DOHH2 (cell line): ENCODE data around the gene ORAI2.
"Not testable (repeated sequence)": the region's sequence is repeated elsewhere in the genome, so short reads cannot be mapped to it uniquely, and the experiment has no call there.

ENCODE experiments used
- H3F3A ChIP-seq: fragments of 200-600 bp; sonication (generic), shearing (Covaris generic); 2 replicates; pipeline ENCODE4 v1.6.0; 2016; ENCODE audit warnings: antibody characterized with exemption, mild to moderate bottlenecking; ENCODE audit not compliant: control insufficient read depth, insufficient read depth
- H3K27ac ChIP-seq: fragments of 200-600 bp; sonication (generic); 2 replicates; pipeline ENCODE4 v1.5.1; 2014; ENCODE audit warnings: low read depth, mild to moderate bottlenecking, low read length, moderate library complexity
- H3K27me3 ChIP-seq: fragments of 200-600 bp; sonication (generic); 2 replicates; pipeline ENCODE4 v1.6.1; 2014; ENCODE audit warnings: mild to moderate bottlenecking, low read length, mixed read lengths; ENCODE audit not compliant: control insufficient read depth
- H3K36me3 ChIP-seq: fragments of 200-600 bp; sonication (generic); 2 replicates; pipeline ENCODE4 v1.6.1; 2014; ENCODE audit warnings: mild to moderate bottlenecking, low read length, moderate library complexity, mixed read lengths; ENCODE audit not compliant: control insufficient read depth
- H3K4me1 ChIP-seq: fragments of 200-600 bp; sonication (generic); 2 replicates; pipeline ENCODE4 v1.6.1; 2014; ENCODE audit warnings: mild to moderate bottlenecking, low read length, mixed read lengths; ENCODE audit not compliant: control insufficient read depth
- H3K4me2 ChIP-seq: fragments of 200-600 bp; sonication (generic); 2 replicates; pipeline ENCODE4 v1.6.0; 2014; ENCODE audit warnings: mild to moderate bottlenecking, low read length, moderate library complexity
- H3K4me3 ChIP-seq: fragments of 200-600 bp; sonication (generic); 2 replicates; pipeline ENCODE4 v1.5.1; 2014; ENCODE audit warnings: mild to moderate bottlenecking, low read length, mixed read lengths
- H3K79me2 ChIP-seq: fragments of 200-600 bp; sonication (generic); 2 replicates; pipeline ENCODE4 v1.6.1; 2014; ENCODE audit warnings: mild to moderate bottlenecking, low read length, mixed read lengths; ENCODE audit not compliant: control insufficient read depth
- H3K9me2 ChIP-seq: fragments of 200-600 bp; sonication (generic); replicated peaks from 2 replicates; pipeline ENCODE4 v1.6.1; 2014; ENCODE audit warnings: mild to moderate bottlenecking, low read length, mixed read lengths; ENCODE audit not compliant: control insufficient read depth
- H3K9me3 ChIP-seq: fragments of 200-600 bp; sonication (generic); 2 replicates; pipeline ENCODE4 v1.6.1; 2014; ENCODE audit warnings: antibody characterized with exemption, low read length, mixed read lengths; ENCODE audit not compliant: control insufficient read depth, insufficient read depth
- H4K20me1 ChIP-seq: fragments of 200-600 bp; sonication (generic); 2 replicates; pipeline ENCODE4 v1.6.0; 2014; ENCODE audit warnings: low read depth, mild to moderate bottlenecking, antibody characterized with exemption, low read length, moderate library complexity; ENCODE audit not compliant: control insufficient read depth, insufficient read depth

Gene ORAI2

DNA sequence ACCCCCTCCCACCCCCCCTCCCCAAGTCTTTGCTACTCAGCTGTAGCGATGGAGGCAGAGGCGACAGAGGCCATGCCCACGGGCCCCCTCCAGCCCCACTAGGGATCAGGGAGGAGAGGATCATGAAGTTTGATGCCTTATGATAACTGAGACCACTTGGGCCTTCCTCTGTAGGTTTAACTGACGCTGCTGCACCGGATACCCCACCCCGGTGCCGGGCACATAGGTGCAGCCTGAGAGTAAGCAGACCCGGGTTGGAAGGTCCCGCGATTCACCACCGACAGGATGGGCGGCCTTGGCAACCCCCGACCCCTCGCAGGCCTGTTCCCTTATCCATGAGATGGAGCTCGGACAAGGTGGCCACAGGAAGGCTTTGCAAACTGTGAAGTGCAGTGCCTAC lies 60.7 kb downstream of the ORAI2 start:
- H3K79me2 ChIP-seq, H3K27me3 ChIP-seq, H4K20me1 ChIP-seq, H3K36me3 ChIP-seq, H3K9me3 ChIP-seq, H3K4me3 ChIP-seq, H3K27ac ChIP-seq, H3F3A ChIP-seq, H3K4me1 ChIP-seq, H3K9me2 ChIP-seq, H3K4me2 ChIP-seq: not testable (repeated sequence)

DNA sequence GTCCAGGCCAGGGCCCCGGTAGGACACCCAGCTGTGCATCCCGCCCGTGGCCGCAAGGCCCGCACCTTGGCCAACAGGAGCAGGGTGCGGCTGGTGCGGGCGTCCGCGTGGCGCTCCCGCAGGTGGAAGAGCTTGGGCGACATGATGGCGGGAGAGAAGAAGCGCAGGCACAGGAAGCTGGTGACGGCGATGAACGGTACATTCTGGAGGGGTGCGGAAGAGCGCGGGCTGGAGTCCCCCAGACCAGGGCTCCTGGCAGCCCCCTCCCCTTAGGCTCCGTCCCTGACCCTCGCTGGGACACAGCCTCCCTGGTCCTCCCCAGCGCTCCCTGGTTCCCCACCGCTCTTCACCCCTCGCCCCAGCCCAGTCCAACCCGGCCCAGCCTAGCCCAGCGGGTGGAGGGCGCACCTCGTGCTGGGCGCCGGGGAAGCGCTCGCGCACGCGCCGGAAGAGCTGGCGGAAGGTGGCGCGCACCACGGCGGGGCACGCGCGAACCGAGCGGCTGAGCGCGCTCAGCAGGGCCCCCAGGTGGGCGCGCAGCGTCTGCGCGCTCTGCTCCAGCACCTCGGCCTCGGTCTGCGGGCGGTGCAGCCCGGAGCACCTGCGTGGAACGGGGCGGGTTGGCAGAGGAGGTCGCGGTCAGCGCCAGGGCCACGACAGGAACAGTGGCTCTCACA lies 61.2 kb downstream of the ORAI2 start:
- H3K36me3 ChIP-seq, H3K4me1 ChIP-seq, H3K79me2 ChIP-seq, H3K4me3 ChIP-seq, H3K9me2 ChIP-seq, H3K27me3 ChIP-seq, H3F3A ChIP-seq, H3K9me3 ChIP-seq, H3K27ac ChIP-seq, H4K20me1 ChIP-seq, H3K4me2 ChIP-seq: not testable (repeated sequence)

DNA sequence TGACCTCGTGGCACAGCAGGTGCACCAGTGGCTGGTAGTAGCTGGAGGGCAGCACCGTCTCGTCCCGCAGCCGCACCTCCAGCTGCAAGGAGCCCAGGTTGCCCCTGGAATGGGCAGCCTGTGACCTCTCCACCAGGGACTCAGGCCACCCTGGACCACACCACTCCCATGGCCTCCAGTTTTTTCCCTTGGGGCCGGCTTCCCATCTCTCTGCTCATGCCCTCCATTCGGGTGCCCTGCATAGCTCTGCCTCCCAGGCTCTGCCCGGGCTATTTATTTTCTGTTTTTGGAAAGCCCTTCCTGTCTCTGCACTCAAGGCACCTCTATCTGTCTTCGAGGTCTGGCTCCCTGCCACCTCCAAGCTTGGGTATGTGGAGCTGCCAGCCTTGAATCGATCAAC lies 63.5 kb downstream of the ORAI2 start:
- H4K20me1 ChIP-seq, H3K9me2 ChIP-seq, H3F3A ChIP-seq, H3K36me3 ChIP-seq, H3K4me1 ChIP-seq, H3K4me3 ChIP-seq, H3K9me3 ChIP-seq, H3K79me2 ChIP-seq, H3K4me2 ChIP-seq, H3K27ac ChIP-seq, H3K27me3 ChIP-seq: not testable (repeated sequence)

DNA sequence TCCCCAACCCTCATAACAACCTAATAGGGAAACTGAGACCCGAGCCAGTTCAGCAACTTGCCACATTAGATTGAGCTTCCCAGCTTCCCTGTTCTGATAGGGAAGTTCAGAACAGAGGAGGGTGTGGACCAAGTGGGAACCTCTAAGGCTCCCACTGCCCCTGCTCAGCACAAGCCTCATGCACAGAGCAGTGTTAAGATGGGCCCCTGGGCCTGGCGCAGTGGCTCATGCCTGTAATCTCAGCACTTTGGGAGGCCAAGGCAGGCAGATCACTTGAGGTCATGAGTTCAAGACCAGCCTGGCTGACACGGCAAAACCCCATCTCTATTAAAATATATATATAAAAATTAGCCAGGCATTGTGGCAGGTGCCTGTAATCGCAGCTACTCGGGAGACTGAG lies 63.9 kb downstream of the ORAI2 start:
- not testable (repeated sequence) for H3K27ac ChIP-seq, H3K36me3 ChIP-seq, H3K79me2 ChIP-seq, H3K27me3 ChIP-seq, H3K4me2 ChIP-seq, H3F3A ChIP-seq, H3K9me3 ChIP-seq, H3K9me2 ChIP-seq, H4K20me1 ChIP-seq, H3K4me3 ChIP-seq, H3K4me1 ChIP-seq

DNA sequence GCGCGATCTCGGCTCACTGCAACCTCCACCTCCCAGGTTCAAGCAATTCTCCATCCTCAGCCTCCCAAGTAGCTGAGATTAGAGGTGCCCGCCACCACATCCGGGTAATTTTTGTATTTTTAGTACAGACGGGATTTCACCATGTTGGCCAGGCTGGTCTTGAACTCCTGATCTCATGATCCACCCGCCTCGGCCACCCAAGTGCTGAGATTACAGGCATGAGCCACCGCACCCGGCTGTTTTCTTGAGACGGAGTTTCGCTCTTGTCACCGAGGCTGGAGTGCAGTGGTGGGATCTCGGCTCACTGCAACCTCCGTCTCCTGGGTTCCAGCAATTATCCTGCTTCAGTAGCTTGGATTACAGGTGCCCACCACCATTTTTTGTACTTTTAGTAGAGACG lies 64.9 kb downstream of the ORAI2 start:
- H3K27me3 ChIP-seq, H3F3A ChIP-seq, H3K36me3 ChIP-seq, H4K20me1 ChIP-seq, H3K79me2 ChIP-seq, H3K4me3 ChIP-seq, H3K4me1 ChIP-seq, H3K9me3 ChIP-seq, H3K27ac ChIP-seq, H3K9me2 ChIP-seq, H3K4me2 ChIP-seq: not testable (repeated sequence)

DNA sequence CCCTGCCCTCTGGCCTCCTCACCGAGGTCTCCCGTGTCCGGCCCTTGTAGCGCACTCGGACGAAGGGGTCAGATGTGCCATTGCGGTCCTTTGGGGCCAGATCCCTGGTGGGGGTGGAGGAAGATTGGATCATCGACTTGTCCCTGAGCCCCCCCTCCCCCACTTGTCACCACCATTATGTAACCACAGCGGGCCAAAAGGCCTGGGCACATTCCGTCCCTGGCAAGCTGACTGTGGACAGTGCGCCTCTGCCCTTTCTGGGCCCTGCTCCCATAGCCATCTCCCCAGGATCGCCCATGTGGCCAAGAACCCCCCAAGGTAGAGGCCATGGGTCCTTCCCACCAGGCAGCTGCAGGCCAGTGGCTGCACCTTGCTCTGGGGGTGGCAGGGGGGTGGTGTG lies 69.8 kb downstream of the ORAI2 start:
- H3K27ac ChIP-seq, H3K27me3 ChIP-seq, H3F3A ChIP-seq, H3K79me2 ChIP-seq, H3K4me2 ChIP-seq, H3K4me3 ChIP-seq, H3K9me2 ChIP-seq, H3K9me3 ChIP-seq, H3K4me1 ChIP-seq, H3K36me3 ChIP-seq, H4K20me1 ChIP-seq: not testable (repeated sequence)

DNA sequence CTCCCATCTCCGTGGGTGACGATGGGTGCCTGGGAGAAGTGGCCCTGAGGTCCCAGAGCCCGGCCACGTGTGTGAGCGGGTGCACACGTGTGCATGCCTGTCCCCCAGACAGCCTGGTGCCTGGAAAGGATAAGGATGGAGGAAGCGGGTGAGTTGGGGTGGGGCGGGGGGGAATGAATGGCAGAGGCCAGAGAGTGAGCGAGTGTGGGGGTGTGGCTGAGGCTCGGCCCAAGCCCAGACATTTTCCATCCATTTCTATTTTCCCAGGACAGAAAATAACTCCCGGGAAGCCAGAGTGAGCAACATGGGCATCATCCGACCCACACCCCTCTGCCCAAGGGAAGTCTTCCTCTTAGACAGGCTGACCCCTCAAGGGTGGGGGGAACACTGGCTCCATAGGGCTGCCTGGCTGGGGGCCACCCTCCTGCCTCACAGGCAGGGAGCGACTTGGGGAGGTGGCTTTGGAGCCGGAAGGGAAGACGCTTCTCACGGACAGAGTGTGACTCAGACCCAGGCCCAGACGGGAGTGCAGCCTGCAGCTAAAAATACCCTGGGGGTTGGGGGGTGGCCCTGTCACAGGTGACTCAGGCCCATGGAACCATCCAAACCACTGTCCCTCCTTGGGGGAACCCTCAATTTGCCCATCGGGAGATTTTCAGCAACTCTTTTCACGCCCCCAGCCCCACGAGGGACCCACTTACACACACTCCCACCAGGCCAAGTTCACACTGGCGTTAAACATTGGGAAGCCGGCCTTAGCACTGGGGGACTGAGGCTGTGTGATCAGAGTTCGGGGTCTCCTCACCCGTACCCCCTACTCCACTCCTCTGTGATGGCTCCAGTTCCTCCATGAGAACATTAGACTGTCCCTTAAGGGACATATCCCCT lies 72.2 kb downstream of the ORAI2 start:
- H3K36me3 ChIP-seq, H4K20me1 ChIP-seq, H3K4me3 ChIP-seq, H3K27ac ChIP-seq, H3K9me3 ChIP-seq, H3K4me2 ChIP-seq, H3K79me2 ChIP-seq, H3F3A ChIP-seq, H3K4me1 ChIP-seq, H3K27me3 ChIP-seq, H3K9me2 ChIP-seq: not testable (repeated sequence)
